Panc1 (cell line): ENCODE data around the gene CDC14B. TPM values are rescaled to one million over a fixed set of nuclear protein-coding genes. Genes with fewer than 3 reads are reported as not detected.

Experiments
- ATAC-seq: fragments of 200-7000 bp; cut with Tn5 transposase; 2 replicates; pipeline ENCODE4 v1.9.1; 2020; ENCODE audit warnings: mild to moderate bottlenecking, moderate library complexity
- BruUV-seq: library from RNA; stranded (reverse); fragments of 400-500 nt; replicated peaks from 2 replicates; lab custom pipeline; 2021; lab: Mats Ljungman, UMichigan
- CTCF ChIA-PET: fragments of 300-600 bp; sonication (Branson Sonifier 250); formaldehyde crosslinking; loops from one replicate; lab custom pipeline; 2022; ENCODE audit warnings: antibody characterized with exemption; lab: Charles Lee
- POLR2A ChIA-PET: fragments of 300-600 bp; sonication (Branson Sonifier 250); formaldehyde crosslinking; loops from one replicate; lab custom pipeline; 2022; ENCODE audit warnings: antibody characterized with exemption; lab: Charles Lee
- DNase-seq: peaks from one replicate; pipeline ENCODE4 v3.0.0-alpha.2; 2010; ENCODE audit warnings: low read depth, low spot score
- H3K27ac ChIP-seq: 2 replicates; pipeline ENCODE4 v1.5.1; 2011; ENCODE audit warnings: mild to moderate bottlenecking, low read length, inconsistent platforms
- H3K27me3 ChIP-seq: fragments of 200-500 bp; sonication (Bioruptor generic); 2 replicates; pipeline ENCODE4 v1.6.0; 2014; ENCODE audit warnings: low read length, inconsistent platforms; ENCODE audit not compliant: control insufficient read depth, insufficient read depth
- H3K36me3 ChIP-seq: fragments of 200-500 bp; sonication (Bioruptor generic); 2 replicates; pipeline ENCODE4 v1.5.1; 2014; ENCODE audit warnings: inconsistent platforms, mild to moderate bottlenecking, low read length, moderate library complexity; ENCODE audit not compliant: control insufficient read depth, insufficient read depth
- H3K4me1 ChIP-seq: 2 replicates; pipeline ENCODE4 v1.5.1; 2011; ENCODE audit warnings: inconsistent platforms, mild to moderate bottlenecking, low read length, moderate library complexity; ENCODE audit not compliant: control insufficient read depth, insufficient read depth
- H3K4me3 ChIP-seq, 2 experiments: 2 replicates each; pipeline ENCODE4 v1.5.1; 2011 to 2012; ENCODE audit warnings: low read depth in 2 of 2, low read length in 2 of 2, mild to moderate bottlenecking in 2 of 2, inconsistent platforms in 1 of 2, moderate library complexity in 1 of 2
- H3K9me3 ChIP-seq: fragments of 200-500 bp; sonication (Bioruptor generic); 2 replicates; pipeline ENCODE4 v1.5.1; 2014; ENCODE audit warnings: low read depth, mild to moderate bottlenecking, inconsistent platforms, low read length, moderate library complexity; ENCODE audit not compliant: control insufficient read depth, insufficient read depth
- POLR2AphosphoS5 ChIP-seq: IDR thresholded peaks from 2 replicates; pipeline ENCODE4 v1.6.1; 2012; ENCODE audit warnings: mild to moderate bottlenecking, low read depth, low read length, moderate library complexity
- SIN3A ChIP-seq: IDR thresholded peaks from 2 replicates; pipeline ENCODE4 v1.6.1; 2012; ENCODE audit warnings: low read depth, mild to moderate bottlenecking, low read length, moderate library complexity, borderline replicate concordance; ENCODE audit not compliant: insufficient read depth
- TCF7L2 ChIP-seq: IDR thresholded peaks from 2 replicates; pipeline ENCODE4 v1.6.1; 2011; ENCODE audit warnings: mild to moderate bottlenecking, low read depth, low read length, inconsistent platforms
- in situ Hi-C: cut with HindIII; loops from 2 replicates; pipeline ENCODE4 v1.10.0; 2016; ENCODE audit warnings: low sequenced_read_pairs, low pct_unique_long_range_greater_than_20kb
- intact Hi-C: fragments of 100-400 bp; cut with micrococcal nuclease; formaldehyde crosslinking; loops from one replicate; pipeline ENCODE4 v1.10.0; 2022; ENCODE audit not compliant: unreplicated experiment
- total RNA-seq: library from RNA; stranded (reverse); gene quantifications from one replicate; pipeline ENCODE4 v1.2.1, GENCODE V29; 2021; ENCODE audit not compliant: unreplicated experiment
- TF ChIP-seq, protein P1 (sequence below), 2 experiments: IDR thresholded peaks; 2 replicates each; pipeline ENCODE4 v1.6.1; 2011 to 2012; ENCODE audit warnings: low read depth in 2 of 2, control low read depth in 1 of 2, low read length in 1 of 2, mild to moderate bottlenecking in 1 of 2, moderate library complexity in 1 of 2; ENCODE audit not compliant: insufficient read depth in 1 of 2
- TF ChIP-seq, protein P2 (sequence below): fragments of 450-650 bp; IDR thresholded peaks from 2 replicates; pipeline ENCODE4 v1.5.1; 2017; ENCODE audit warnings: mild to moderate bottlenecking

The CDC14B gene
- total RNA-seq, 1 experiment from 2014 or later = 11.8 TPM

- Histone ChIP-seq H3K27ac (no peak overlapping the region), H3K9me3 (no peaks in the 10 kb centered on the region), H3K4me3 (no peak overlapping the region), H3K36me3 (no peaks in the 10 kb centered on the region), H3K27me3 (no peaks in the 10 kb centered on the region), H3K4me1 (no peaks in the 10 kb centered on the region)
- DNase-seq = no peak
- intact Hi-C loops = no loop called here
- in situ Hi-C loops = no loop called here
- POLR2A ChIA-PET = interaction anchor here (0.6 kb wide), 1 partner anchor 23 kb away, joined by 4 read pairs; no protein-coding TSS in a partner anchor
- no TSS peak for BruUV-seq
- TF ChIP-seq, protein P1, sequence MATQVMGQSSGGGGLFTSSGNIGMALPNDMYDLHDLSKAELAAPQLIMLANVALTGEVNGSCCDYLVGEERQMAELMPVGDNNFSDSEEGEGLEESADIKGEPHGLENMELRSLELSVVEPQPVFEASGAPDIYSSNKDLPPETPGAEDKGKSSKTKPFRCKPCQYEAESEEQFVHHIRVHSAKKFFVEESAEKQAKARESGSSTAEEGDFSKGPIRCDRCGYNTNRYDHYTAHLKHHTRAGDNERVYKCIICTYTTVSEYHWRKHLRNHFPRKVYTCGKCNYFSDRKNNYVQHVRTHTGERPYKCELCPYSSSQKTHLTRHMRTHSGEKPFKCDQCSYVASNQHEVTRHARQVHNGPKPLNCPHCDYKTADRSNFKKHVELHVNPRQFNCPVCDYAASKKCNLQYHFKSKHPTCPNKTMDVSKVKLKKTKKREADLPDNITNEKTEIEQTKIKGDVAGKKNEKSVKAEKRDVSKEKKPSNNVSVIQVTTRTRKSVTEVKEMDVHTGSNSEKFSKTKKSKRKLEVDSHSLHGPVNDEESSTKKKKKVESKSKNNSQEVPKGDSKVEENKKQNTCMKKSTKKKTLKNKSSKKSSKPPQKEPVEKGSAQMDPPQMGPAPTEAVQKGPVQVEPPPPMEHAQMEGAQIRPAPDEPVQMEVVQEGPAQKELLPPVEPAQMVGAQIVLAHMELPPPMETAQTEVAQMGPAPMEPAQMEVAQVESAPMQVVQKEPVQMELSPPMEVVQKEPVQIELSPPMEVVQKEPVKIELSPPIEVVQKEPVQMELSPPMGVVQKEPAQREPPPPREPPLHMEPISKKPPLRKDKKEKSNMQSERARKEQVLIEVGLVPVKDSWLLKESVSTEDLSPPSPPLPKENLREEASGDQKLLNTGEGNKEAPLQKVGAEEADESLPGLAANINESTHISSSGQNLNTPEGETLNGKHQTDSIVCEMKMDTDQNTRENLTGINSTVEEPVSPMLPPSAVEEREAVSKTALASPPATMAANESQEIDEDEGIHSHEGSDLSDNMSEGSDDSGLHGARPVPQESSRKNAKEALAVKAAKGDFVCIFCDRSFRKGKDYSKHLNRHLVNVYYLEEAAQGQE (IDR thresholded peaks at IDR 0.05; ENCODE audit: insufficient read depth in 1 of 2, low read depth in 2 of 2, low read length in 1 of 2) = no peak
- no peak for TF ChIP-seq TCF7L2
- no peak for TF ChIP-seq POLR2AphosphoS5
- TF ChIP-seq, protein P2, sequence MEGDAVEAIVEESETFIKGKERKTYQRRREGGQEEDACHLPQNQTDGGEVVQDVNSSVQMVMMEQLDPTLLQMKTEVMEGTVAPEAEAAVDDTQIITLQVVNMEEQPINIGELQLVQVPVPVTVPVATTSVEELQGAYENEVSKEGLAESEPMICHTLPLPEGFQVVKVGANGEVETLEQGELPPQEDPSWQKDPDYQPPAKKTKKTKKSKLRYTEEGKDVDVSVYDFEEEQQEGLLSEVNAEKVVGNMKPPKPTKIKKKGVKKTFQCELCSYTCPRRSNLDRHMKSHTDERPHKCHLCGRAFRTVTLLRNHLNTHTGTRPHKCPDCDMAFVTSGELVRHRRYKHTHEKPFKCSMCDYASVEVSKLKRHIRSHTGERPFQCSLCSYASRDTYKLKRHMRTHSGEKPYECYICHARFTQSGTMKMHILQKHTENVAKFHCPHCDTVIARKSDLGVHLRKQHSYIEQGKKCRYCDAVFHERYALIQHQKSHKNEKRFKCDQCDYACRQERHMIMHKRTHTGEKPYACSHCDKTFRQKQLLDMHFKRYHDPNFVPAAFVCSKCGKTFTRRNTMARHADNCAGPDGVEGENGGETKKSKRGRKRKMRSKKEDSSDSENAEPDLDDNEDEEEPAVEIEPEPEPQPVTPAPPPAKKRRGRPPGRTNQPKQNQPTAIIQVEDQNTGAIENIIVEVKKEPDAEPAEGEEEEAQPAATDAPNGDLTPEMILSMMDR = no peak
- TF ChIP-seq SIN3A = no peak
- CTCF ChIA-PET = no interaction called here
- no peak for ATAC-seq
These were observed 99.9 kb downstream of the CDC14B start for GRCh38 chr9:96519787-96520186.

DNA sequence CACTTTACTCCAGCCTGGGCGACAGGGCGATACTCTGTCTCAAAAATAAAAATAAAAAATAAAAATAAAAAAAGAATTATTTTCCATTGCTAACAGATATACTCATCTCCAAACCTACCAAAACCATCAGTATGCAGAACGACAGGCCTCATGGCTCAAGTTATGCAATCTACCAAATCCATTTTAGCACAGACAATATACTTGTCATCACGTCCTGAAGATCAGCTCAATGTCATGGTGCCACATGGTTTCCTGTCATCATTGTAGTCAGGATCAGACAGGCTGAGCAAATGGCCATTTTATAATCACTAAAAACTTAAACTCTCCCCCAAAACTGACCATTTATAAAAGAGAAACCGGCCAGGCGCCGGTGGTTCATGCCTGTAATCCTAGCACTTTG, 100.5 kb downstream of the CDC14B start:
- Histone ChIP-seq H3K36me3 (no peaks in the 10 kb centered on the region), H3K27ac (no peak overlapping the region), H3K4me3 (no peak overlapping the region), H3K9me3 (no peaks in the 10 kb centered on the region), H3K27me3 (no peaks in the 10 kb centered on the region), H3K4me1 (no peaks in the 10 kb centered on the region)
- in situ Hi-C loops = no loop called here
- intact Hi-C loops = no loop called here
- BruUV-seq = no TSS peak
- POLR2A ChIA-PET = interaction anchor here (0.6 kb wide), 1 partner anchor 24 kb away, joined by 4 read pairs; no protein-coding TSS in a partner anchor
- no peak for DNase-seq
- TF ChIP-seq POLR2AphosphoS5 (no peak), TCF7L2 (no peak), SIN3A (no peak)
- TF ChIP-seq, protein P2 = no peak
- TF ChIP-seq, protein P1 (IDR thresholded peaks at IDR 0.05; ENCODE audit: insufficient read depth in 1 of 2, low read depth in 2 of 2, low read length in 1 of 2) = no peak
- CTCF ChIA-PET = no interaction called here
- ATAC-seq = no peak
